Activated CD4-positive, alpha-beta T cell treated with anti-CD3 and anti-CD28 coated beads, Interleukin-2, amount 50 U/mL, for 16 hours (primary cell): Measurements from ENCODE around the gene NDUFS4.
"Not testable (repeated sequence)": the region's sequence is repeated elsewhere in the genome, so short reads cannot be mapped to it uniquely, and the experiment has no call there.

ENCODE experiments used
- DNase-seq: peaks from one replicate; pipeline ENCODE4 v3.0.0-alpha.2; 2020

The NDUFS4 gene

GRCh38 chr5:53576674-53577073 is 16.2 kb downstream of the NDUFS4 start:
- no peak for DNase-seq

GRCh38 chr5:53578854-53579253 is 18.4 kb downstream of the NDUFS4 start:
- no peak for DNase-seq

- DNase-seq, result no peak
Measured at GRCh38 chr5:53580547-53580946, 20.1 kb downstream of the NDUFS4 start.

GRCh38 chr5:53582225-53582624 is 21.8 kb downstream of the NDUFS4 start:
- no peak for DNase-seq

GRCh38 chr5:53590759-53591158 is 30.3 kb downstream of the NDUFS4 start:
- DNase-seq, result no peak

GRCh38 chr5:53594419-53594818 is 34.0 kb downstream of the NDUFS4 start:
- DNase-seq, result no peak

GRCh38 chr5:53597894-53598293 is 37.5 kb downstream of the NDUFS4 start:
- DNase-seq, result no peak

GRCh38 chr5:53601570-53601969 is 41.1 kb downstream of the NDUFS4 start:
- DNase-seq, result no peak

- DNase-seq, result no peak
Measured at GRCh38 chr5:53603009-53603687, 42.7 kb downstream of the NDUFS4 start.

GRCh38 chr5:53604309-53604708 is 43.9 kb downstream of the NDUFS4 start:
- no peak for DNase-seq

GRCh38 chr5:53607886-53608285 is 47.4 kb downstream of the NDUFS4 start:
- no peak for DNase-seq

GRCh38 chr5:53608897-53609296 is 48.5 kb downstream of the NDUFS4 start:
- DNase-seq, result not testable (repeated sequence)

GRCh38 chr5:53613061-53613460 is 52.6 kb downstream of the NDUFS4 start:
- no peak for DNase-seq

- no peak for DNase-seq
Measured at GRCh38 chr5:53613536-53613935, 53.1 kb downstream of the NDUFS4 start.

GRCh38 chr5:53614376-53614885 is 54.0 kb downstream of the NDUFS4 start:
- DNase-seq, result no peak

GRCh38 chr5:53616939-53617549 is 56.6 kb downstream of the NDUFS4 start:
- DNase-seq, result no peak

GRCh38 chr5:53631251-53631650 is 70.8 kb downstream of the NDUFS4 start:
- DNase-seq, result no peak

GRCh38 chr5:53642061-53642460 is 81.6 kb downstream of the NDUFS4 start:
- DNase-seq, result no peak

- DNase-seq, result no peak
Measured at GRCh38 chr5:53643445-53643844, 83.0 kb downstream of the NDUFS4 start.

GRCh38 chr5:53645078-53645477 is 84.6 kb downstream of the NDUFS4 start:
- no peak for DNase-seq

- no peak for DNase-seq
Measured at GRCh38 chr5:53649352-53649751, 88.9 kb downstream of the NDUFS4 start.

- DNase-seq, result not testable (repeated sequence)
Measured at GRCh38 chr5:53660573-53660972, 100.1 kb downstream of the NDUFS4 start.

- not testable (repeated sequence) for DNase-seq
Measured at GRCh38 chr5:53665313-53665712, 104.9 kb downstream of the NDUFS4 start.

GRCh38 chr5:53667621-53668020 is 107.2 kb downstream of the NDUFS4 start:
- no peak for DNase-seq

- DNase-seq, result no peak
Measured at GRCh38 chr5:53671447-53671846, 111.0 kb downstream of the NDUFS4 start.
